ENCODE results near the gene MKRN1. TPM values are rescaled to one million over a fixed set of nuclear protein-coding genes. Genes with fewer than 3 reads are reported as not detected.
"Not testable (repeated sequence)": the region's sequence is repeated elsewhere in the genome, so short reads cannot be mapped to it uniquely, and the experiment has no call there.

The MKRN1 gene
- total RNA-seq, 1 experiment from 2014 or later = 50.5 TPM

DNA sequence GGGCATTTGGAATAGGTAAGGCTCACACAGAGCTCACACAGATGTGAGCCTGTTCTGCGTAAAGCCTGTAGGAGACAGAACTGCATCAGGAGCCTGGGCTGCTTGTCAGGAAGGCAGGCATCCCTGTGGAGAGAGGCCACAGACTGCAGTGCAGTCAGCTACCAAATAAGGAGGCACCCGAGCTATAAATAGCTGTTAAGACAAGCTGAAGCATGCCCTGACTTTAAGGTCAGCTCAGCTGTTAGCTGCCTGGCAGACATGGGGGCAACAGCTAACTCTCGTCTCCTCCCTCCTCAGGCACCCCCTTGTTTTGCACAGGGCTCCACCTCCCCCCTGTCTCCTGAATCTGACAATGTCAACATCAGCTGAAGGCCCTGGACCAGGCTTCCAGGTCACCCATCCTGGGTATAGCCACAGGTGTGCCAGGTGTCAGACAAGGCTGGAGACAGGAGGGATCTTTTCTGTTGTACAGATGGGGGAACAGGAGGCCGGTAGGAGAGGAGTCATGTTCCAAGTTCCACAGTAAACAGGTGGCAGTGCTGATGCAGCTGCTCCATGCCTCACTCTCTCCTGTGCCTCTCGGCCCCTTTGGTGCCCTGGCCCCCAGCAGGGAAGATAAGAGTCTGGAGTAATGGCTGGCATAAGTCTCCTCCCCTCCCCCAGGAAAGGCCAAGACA, 27.6 kb upstream of the MKRN1 start:
- Histone ChIP-seq H3K9me3 (replicated peaks) (no peaks in the 10 kb centered on the region), H3K27ac (no peak overlapping the region)

DNA sequence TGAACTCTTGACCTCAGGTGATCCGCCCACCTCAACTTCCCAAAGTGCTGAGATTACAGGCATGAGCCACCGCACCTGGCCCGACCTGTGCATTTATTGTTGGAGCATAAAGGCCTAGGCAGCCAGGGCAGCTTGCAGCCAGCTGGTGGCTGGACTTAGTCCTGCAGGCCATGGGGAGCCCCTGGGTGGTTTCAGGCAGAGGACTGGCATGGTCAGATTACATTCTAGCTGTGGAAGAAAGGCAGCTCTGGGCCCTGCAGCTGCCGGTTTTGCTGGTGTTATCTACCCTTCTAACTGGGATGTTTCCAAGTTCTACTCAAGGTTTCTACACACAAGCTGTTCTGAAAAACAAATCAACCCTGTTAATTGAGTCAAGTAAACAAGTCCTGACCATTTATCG, 22.7 kb upstream of the MKRN1 start:
- Histone ChIP-seq H3K27me3 (replicated peaks) (no peaks in the 10 kb centered on the region), H3K4me3 (no peak overlapping the region), H3K27ac (no peak overlapping the region), H3K9me3 (replicated peaks) (no peaks in the 10 kb centered on the region), H3K36me3 (no peaks in the 10 kb centered on the region), H3K4me1 (replicated peaks) (no peaks in the 10 kb centered on the region; the same call in 1 of the 2 replicates)
- DNase-seq (ENCODE audit: low read depth in 1 of 2, low spot score in 2 of 2) = no peak

More for the DNA sequence above, 27.6 kb upstream of the MKRN1 start:
- no peak for DNase-seq (ENCODE audit: low read depth in 1 of 2, low spot score in 2 of 2)
- no peak overlapping the region for H3K4me3 ChIP-seq
- H3K36me3 ChIP-seq = no peaks in the 10 kb centered on the region
- H3K27me3 ChIP-seq (replicated peaks) = no peaks in the 10 kb centered on the region
- H3K4me1 ChIP-seq (replicated peaks) = no peaks in the 10 kb centered on the region; the same call in 1 of the 2 replicates

DNA sequence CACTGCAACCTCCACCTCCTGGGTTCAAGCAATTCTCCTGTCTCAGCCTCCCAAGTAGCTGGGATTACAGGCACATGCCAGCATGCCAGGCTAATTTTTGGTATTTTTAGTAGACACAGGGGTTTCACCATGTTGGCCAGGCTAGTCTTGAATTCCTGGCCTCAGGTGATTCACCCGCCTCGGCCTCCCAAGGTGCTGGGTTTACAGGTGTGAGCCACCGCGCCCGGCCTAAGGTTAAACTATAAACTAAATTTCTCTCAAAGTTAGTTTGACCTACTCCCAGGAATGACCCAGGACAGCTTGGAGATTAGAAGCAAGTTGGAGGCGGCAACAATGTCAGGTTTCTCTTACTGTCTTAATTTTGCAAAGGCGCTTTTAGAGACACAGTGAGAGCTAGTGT, 18.5 kb upstream of the MKRN1 start:
- H3K27ac ChIP-seq; H3K4me3 ChIP-seq; H3K4me1 ChIP-seq (replicated peaks); H3K9me3 ChIP-seq (replicated peaks); H3K27me3 ChIP-seq (replicated peaks); H3K36me3 ChIP-seq; DNase-seq (ENCODE audit: low read depth in 1 of 2, low spot score in 2 of 2): not testable (repeated sequence)

DNA sequence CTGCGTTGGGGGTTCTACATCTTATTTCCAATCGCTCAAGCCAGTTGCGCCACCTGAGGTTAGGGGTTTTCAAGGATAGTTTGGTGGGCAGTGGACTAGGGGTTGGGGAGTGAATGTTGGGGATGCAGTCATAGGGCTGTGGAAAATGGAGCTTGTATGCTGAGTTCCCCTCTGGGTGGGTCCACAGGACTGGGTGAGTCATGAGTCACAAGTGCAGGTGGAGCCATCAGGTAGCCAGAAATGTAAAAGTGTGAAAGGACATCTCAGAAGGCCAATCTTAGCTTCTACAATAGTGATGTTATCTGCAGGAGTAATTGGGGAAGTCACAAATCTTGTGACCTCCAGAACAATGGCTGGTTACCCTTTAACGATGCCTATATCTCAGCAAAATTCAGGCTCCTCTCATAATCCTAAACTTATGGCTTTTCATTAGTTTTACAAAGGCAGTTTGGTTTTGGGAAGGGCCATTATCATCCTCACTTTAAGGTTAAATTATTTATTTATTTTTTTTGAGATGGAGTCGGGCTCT, 18.0 kb upstream of the MKRN1 start:
- H3K36me3 ChIP-seq = no peaks in the 10 kb centered on the region
- DNase-seq (ENCODE audit: low read depth in 1 of 2, low spot score in 2 of 2) = no peak
- H3K27me3 ChIP-seq (replicated peaks) = no peaks in the 10 kb centered on the region
- no peaks in the 10 kb centered on the region for H3K4me1 ChIP-seq (replicated peaks)
- H3K4me3 ChIP-seq = no peak overlapping the region
- no peaks in the 10 kb centered on the region for H3K9me3 ChIP-seq (replicated peaks)
- no peak overlapping the region for H3K27ac ChIP-seq

DNA sequence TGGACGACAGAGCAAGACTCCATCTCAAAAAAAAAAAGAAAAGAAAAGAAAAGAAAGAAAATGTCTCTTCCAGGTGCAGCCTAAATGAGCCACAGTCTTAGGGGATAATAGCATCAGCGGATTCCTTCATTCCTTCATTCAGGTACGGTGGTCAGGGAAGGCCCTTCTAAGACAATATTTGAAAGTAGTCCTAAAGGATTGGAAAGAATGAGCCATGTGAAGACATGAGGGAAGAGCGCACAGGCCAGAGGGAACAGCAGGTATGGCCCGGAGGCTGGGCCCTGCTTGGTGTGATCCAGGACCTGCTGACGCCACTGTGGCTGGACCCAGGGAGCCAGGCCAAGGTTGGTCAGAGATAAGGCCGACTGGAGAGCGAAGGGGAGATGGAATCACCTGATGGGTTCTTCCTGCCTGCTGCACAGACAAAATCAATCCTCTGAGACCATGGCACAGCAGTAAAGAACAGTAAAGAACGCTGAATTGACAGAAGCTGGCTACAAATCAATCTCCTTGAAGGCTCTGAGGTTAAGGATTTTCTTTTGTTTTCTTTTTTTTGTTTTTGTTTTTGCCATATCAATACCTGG, 16.3 kb upstream of the MKRN1 start:
- no peaks in the 10 kb centered on the region for H3K4me1 ChIP-seq (replicated peaks)
- no peaks in the 10 kb centered on the region for H3K9me3 ChIP-seq (replicated peaks)
- H3K27me3 ChIP-seq (replicated peaks) = no peaks in the 10 kb centered on the region
- H3K36me3 ChIP-seq = no peaks in the 10 kb centered on the region
- H3K4me3 ChIP-seq = no peak overlapping the region
- no peak for DNase-seq (ENCODE audit: low read depth in 1 of 2, low spot score in 2 of 2)
- no peak overlapping the region for H3K27ac ChIP-seq

DNA sequence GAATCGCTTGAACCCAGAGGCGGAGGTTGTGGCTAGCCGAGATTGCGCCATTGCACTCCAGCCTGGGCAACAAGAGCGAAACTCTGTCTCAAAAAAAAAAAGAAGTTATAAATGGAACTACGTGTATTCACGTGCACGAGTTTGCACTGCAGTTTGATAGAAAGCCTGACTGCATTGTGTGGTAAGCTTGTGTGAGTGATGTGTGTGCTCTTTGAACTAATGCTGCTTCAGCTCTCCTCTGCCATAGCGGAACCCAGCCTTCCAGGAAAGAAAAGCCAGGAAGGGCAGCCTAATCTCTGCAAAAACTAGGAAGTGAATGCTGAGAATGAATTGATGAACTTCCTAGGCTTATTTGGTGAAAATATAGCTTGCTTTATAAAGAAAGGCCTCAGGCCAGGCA, 15.6 kb upstream of the MKRN1 start:
- H3K9me3 ChIP-seq (replicated peaks) = no peaks in the 10 kb centered on the region
- no peak overlapping the region for H3K4me3 ChIP-seq
- H3K27ac ChIP-seq = no peak overlapping the region
- no peaks in the 10 kb centered on the region for H3K36me3 ChIP-seq
- H3K4me1 ChIP-seq (replicated peaks) = no peaks in the 10 kb centered on the region
- H3K27me3 ChIP-seq (replicated peaks) = no peaks in the 10 kb centered on the region
- no peak for DNase-seq (ENCODE audit: low read depth in 1 of 2, low spot score in 2 of 2)

DNA sequence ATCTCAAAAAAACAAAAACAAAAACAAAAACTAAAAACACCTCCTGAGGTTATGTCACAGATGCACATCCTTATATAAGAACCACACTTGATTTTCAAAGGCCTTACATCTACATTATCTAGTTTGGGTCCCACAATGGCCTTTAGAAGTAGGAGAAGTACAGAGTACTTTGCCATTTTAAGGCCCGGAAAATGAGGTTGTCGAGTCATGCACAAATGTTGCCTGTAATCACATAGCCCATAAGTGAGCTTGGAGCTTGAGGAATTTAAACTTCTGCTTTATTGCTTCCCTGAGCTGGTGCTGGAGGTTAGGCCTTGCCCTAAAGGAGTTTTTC, 9.7 kb upstream of the MKRN1 start:
- H3K27me3 ChIP-seq (replicated peaks) = no peaks in the 10 kb centered on the region
- no peak for DNase-seq (ENCODE audit: low read depth in 1 of 2, low spot score in 2 of 2)
- no peak overlapping the region for H3K4me3 ChIP-seq
- no peaks in the 10 kb centered on the region for H3K4me1 ChIP-seq (replicated peaks)
- no peaks in the 10 kb centered on the region for H3K9me3 ChIP-seq (replicated peaks)
- no peaks in the 10 kb centered on the region for H3K36me3 ChIP-seq
- H3K27ac ChIP-seq = no peak overlapping the region

DNA sequence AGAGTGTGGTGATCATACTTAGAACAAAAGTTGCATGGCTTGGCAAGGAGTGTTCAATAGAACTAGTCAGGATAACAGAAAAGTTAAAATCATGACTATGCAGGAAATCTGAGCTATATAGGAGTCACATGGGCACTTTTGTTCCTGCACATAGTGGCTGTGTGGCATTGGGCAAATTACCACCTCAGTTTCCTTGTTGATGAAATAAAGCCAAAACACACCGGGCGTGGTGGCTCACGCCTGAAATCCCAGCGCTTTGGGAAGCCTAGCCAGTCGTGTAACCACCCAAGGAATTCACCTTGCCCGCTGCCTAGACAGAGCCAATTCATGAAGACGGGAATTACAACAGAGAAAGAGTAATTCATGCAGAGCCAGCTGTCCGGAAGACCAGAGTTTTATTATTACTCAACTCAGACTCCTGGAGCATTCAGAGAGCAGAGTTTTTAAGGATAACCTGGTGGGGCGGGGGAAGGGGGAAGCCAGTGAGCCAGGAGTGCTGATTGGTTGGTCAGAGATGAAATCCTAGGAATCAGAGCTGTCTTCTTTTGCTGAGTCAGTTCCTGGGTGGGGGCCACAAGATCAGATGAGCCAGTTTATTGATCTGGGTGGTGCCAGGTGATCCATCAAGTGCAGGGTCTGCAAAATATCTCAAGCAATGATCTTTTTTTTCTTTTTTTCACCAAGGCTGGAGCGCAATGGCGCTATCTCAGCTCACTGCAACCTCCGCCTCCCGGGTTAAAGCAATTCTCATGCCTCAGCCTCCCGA, 6.4 kb upstream of the MKRN1 start:
- Histone ChIP-seq H3K9me3 (replicated peaks) (no peaks in the 10 kb centered on the region), H3K27ac (no peak overlapping the region), H3K36me3 (no peaks in the 10 kb centered on the region), H3K4me1 (replicated peaks) (no peaks in the 10 kb centered on the region), H3K4me3 (no peak overlapping the region), H3K27me3 (replicated peaks) (no peaks in the 10 kb centered on the region)
- no peak for DNase-seq (ENCODE audit: low read depth in 1 of 2, low spot score in 2 of 2)

DNA sequence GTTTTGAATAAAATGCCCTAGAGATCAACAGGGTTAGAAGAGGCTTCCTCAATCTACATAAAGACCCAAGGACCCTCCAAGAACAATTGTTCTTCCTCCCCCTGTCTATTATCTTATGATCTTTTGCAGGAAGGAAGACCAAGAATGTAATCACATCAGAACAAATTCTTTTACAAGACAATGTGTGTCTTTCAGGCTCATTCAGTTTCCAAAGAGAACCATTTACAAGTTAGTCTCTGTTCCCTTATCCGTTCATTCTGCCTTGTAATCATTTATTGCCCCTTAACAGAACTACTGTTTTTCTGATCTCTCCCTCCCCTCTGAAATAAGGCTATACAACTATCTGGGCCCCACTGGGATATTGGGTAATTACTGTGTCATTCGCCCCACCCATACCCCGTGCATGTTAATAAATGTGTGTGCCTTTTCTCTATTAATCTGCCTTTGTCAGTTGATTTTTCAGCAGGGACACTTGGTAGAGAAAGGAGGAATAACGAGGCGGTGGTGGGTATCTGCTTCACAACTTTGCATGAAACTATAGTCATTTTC, 5.7 kb upstream of the MKRN1 start:
- DNase-seq (ENCODE audit: low read depth in 1 of 2, low spot score in 2 of 2) = no peak
- H3K4me1 ChIP-seq (replicated peaks) = no peaks in the 10 kb centered on the region
- no peaks in the 10 kb centered on the region for H3K27me3 ChIP-seq (replicated peaks)
- no peak overlapping the region for H3K27ac ChIP-seq
- no peak overlapping the region for H3K4me3 ChIP-seq
- H3K9me3 ChIP-seq (replicated peaks) = no peaks in the 10 kb centered on the region
- no peaks in the 10 kb centered on the region for H3K36me3 ChIP-seq

DNA sequence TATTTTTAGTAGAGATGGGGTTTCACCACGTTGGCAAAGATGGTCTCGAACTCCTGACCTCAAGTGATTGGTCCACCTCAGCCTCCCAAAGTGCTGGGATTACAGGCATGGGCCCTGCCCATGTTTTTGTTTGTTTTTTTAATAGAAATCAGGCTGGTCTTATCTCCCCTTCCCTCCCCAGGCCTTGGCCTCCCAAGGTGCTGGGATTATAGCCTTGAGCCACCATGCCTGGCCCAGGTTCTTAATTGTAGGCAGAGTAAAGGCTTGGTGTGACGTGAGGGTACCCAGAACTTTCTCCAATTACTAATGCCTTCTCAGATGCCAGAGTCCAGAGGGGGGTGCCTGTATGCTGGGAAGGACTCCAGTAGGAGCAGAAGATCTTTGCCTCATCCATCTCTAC, 5.2 kb upstream of the MKRN1 start:
- H3K36me3 ChIP-seq = no peaks in the 10 kb centered on the region
- no peaks in the 10 kb centered on the region for H3K9me3 ChIP-seq (replicated peaks)
- no peak overlapping the region for H3K4me3 ChIP-seq
- no peak overlapping the region for H3K27ac ChIP-seq
- no peaks in the 10 kb centered on the region for H3K27me3 ChIP-seq (replicated peaks)
- no peak for DNase-seq (ENCODE audit: low read depth in 1 of 2, low spot score in 2 of 2)
- peaks cover 3% of the 10 kb centered on the region; the same call in 1 of the 2 replicates for H3K4me1 ChIP-seq (replicated peaks)

DNA sequence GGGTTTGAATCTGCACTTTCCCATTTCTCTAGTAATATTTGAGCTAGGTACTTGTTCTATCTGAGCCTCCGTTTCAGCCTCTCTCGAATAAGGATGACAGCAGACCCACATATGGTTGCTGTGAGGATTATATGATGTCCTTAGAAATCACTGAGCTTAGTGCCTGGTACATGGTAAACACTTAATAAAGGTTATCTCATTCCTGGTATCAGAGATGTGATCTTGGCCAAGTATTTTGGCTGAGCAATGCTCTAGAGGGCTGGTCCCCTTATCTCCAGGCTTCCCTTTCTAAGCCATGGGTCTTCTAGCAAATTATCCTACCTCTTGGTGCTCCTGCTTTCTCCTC, 407 bp upstream of the MKRN1 start:
- DNase-seq (ENCODE audit: low read depth in 1 of 2, low spot score in 2 of 2) = no peak
- H3K27me3 ChIP-seq (replicated peaks) = no peaks in the 10 kb centered on the region
- peaks cover 6% of the 10 kb centered on the region; the same call in 1 of the 2 replicates for H3K36me3 ChIP-seq
- H3K27ac ChIP-seq = no peak overlapping the region
- H3K9me3 ChIP-seq (replicated peaks) = no peaks in the 10 kb centered on the region
- H3K4me1 ChIP-seq (replicated peaks) = peaks cover 9% of the 10 kb centered on the region
- peak overlapping the region; percentile 80 for H3K4me3 ChIP-seq

DNA sequence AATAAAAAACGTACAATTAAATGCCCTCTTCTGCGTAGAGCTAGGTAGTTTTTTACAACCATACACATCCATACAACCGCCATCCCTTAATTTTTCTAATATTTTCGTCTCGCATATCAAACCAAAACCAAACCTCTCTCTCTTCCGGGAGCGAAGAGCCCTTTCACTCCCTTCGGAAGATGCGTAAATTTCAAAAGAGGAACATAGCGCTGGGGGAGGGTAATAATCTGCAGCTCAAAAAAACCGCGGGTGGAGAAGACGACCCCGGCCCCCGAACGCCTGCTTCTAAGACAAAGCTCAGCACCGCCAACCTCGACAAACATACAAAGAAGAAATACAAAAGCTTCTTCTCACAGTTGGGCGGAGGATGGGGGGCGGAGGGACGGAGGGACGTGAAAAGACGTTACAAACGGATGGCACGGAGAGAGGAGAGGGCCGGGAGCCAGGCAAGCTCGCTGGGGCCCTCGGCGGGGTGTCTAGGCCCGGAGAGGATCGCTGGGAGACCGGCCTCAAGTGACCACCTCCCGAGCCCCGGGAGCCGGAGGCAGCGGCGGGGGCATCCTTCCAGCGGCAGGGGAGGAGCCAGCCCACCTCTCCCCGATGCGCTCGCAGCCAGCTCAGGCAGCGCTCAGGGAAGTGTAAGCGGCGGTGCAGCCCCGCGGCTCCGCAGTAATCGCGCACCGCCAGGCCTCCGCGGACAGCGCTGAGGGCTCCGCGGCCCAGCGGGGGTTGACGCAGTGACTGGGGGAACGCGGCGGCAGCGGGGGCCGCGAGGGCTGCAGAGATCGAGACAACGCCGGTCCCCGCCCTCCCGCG, 851 bp downstream of the MKRN1 start:
- peaks cover 9% of the 10 kb centered on the region for H3K4me1 ChIP-seq (replicated peaks)
- peak; percentile 49 to 51 for DNase-seq (ENCODE audit: low read depth in 1 of 2, low spot score in 2 of 2)
- no peaks in the 10 kb centered on the region for H3K27me3 ChIP-seq (replicated peaks)
- H3K9me3 ChIP-seq (replicated peaks) = no peaks in the 10 kb centered on the region
- H3K4me3 ChIP-seq = peak overlapping the region; percentile 80
- peak overlapping the region; percentile 31 for H3K27ac ChIP-seq
- H3K36me3 ChIP-seq = peaks cover 6% of the 10 kb centered on the region; the same call in 1 of the 2 replicates

DNA sequence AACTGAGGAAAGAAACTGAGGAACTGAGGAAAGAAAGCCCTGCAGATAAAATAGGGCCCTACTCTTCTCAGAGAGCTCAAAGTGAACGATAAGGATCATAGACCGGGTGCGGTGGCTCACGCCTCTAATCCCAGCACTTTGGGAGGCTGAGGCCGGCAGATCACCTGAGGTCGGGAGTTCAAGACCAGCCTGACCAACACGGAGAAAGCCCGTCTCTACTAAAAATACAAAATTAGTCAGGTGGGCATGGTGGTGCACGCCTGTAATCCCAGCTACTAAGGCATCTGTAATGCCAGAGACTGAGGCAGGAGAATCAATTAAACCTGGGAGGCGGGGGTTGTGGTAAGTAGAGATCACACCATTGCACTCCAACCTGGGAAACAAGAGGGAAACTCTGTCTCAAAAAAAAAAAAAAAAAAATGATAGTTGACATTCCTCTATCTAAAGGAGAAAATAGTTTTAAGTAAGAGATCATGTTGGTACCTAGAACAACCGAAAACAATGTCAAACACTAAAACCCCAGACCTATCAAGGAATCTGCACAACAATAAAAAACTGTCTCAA, 2.5 kb downstream of the MKRN1 start:
- Histone ChIP-seq H3K27ac (no peak overlapping the region), H3K27me3 (replicated peaks) (no peaks in the 10 kb centered on the region), H3K4me1 (replicated peaks) (peaks cover 9% of the 10 kb centered on the region), H3K4me3 (no peak overlapping the region), H3K9me3 (replicated peaks) (no peaks in the 10 kb centered on the region), H3K36me3 (peaks cover 10% of the 10 kb centered on the region; the same call in 1 of the 2 replicates)
- no peak for DNase-seq (ENCODE audit: low read depth in 1 of 2, low spot score in 2 of 2)

Data from SJSA1 (cell line).